Stimulated activated CD8-positive, alpha-beta memory T cell treated with anti-CD3 and anti-CD28 coated beads, Interleukin-12 subunit alpha, Interleukin-12 subunit beta, amount 100 ng/mL, for 24 hours (primary cell): ENCODE results near the gene UGT2A1.

ENCODE experiments used
- DNase-seq: peaks from one replicate; pipeline ENCODE4 v3.0.0-alpha.2; 2020; ENCODE audit errors: extremely low read depth

The UGT2A1 gene

GRCh38 chr4:69589884-69590283 lies 63.2 kb downstream of the UGT2A1 start:
- DNase-seq, result no peak

DNA sequence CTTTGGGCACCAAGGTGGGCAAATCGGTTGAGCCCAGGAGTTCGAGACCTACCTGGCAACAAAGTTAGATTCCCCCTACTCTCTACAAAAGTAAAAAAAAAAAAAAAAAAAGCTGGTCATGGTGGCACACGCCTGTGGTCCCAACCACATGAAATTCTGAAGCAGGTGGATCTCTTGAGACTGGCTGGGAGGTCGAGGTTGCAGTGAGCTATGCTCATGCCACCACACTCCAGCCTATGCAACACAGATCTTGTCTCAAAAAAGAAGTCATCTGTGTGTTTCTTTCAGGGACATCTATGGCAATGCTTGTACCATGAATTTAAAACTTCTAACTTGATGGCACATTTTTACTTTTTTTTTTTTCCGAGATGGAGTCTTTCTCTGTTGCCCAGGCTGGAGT lies 68.9 kb downstream of the UGT2A1 start:
- DNase-seq, result no peak

GRCh38 chr4:69583543-69583942 lies 69.5 kb downstream of the UGT2A1 start:
- no peak for DNase-seq

GRCh38 chr4:69577245-69577644 lies 75.8 kb downstream of the UGT2A1 start:
- no peak for DNase-seq

- no peak for DNase-seq
These were observed 76.7 kb downstream of the UGT2A1 start for GRCh38 chr4:69576251-69576877.

GRCh38 chr4:69568787-69569186 lies 84.3 kb downstream of the UGT2A1 start:
- no peak for DNase-seq

GRCh38 chr4:69563424-69563823 lies 89.6 kb downstream of the UGT2A1 start:
- DNase-seq, result no peak

- no peak for DNase-seq
These were observed 103.4 kb downstream of the UGT2A1 start for GRCh38 chr4:69549651-69550050.

DNA sequence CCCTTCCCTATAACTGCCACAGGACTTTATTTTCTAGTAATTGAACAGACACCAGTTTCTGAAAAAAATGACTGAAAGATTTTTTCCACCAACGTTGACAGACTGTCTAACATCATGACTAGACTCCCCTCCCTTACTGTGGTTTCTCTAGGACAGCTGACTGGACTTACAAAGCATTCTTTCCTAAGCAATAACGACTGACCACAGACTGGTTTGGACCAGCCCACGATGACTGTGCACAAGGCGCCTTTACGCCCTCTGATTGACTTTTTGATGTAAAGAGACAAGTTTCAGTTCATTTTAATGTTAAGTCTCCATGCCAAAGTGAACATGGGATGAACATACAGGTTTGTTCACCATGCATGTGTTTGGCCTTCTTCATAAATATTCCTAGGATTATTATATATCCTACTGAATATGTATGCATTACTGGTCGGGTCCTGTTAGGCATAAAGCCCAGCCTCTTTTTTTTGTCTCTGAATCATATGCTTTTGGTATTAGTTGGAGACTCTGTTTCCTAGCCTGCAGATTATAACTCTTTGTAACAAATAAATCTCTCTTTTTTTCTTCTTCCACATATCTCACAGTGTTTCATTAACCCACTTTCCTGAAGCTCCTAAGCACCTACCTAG lies 106.8 kb downstream of the UGT2A1 start:
- DNase-seq, result no peak
